ENCODE results near the gene LCN12.
A peak's percentile ranks its signal among the peaks of the same experiment; 100 is the strongest.

Gene LCN12

GRCh38 chr9:136945333-136946227 is 6.5 kb upstream of the LCN12 start:
- DNase-seq = no peak

- DNase-seq = no peak
These were observed 5.6 kb upstream of the LCN12 start for GRCh38 chr9:136946228-136947027.

- no peak for DNase-seq
These were observed 4.8 kb upstream of the LCN12 start for GRCh38 chr9:136947028-136947891.

- DNase-seq = no peak
These were observed 4.0 kb upstream of the LCN12 start for GRCh38 chr9:136947955-136948510.

- no peak for DNase-seq
These were observed 2.7 kb upstream of the LCN12 start for GRCh38 chr9:136949239-136949816.

GRCh38 chr9:136949817-136950655 is 2.0 kb upstream of the LCN12 start:
- peak; percentile 94 for DNase-seq

GRCh38 chr9:136950656-136951276 is 1.3 kb upstream of the LCN12 start:
- DNase-seq = no peak

GRCh38 chr9:136952321-136952850 is 313 bp downstream of the LCN12 start:
- DNase-seq = no peak

- DNase-seq = no peak
These were observed 1.1 kb downstream of the LCN12 start for GRCh38 chr9:136952876-136953770.

GRCh38 chr9:136953771-136954269 is 1.7 kb downstream of the LCN12 start:
- DNase-seq = no peak

- no peak for DNase-seq
These were observed 2.4 kb downstream of the LCN12 start for GRCh38 chr9:136954270-136955083.

GRCh38 chr9:136955202-136955942 is 3.3 kb downstream of the LCN12 start:
- DNase-seq = no peak

- no peak for DNase-seq
These were observed 3.9 kb downstream of the LCN12 start for GRCh38 chr9:136955943-136956335.

- no peak for DNase-seq
These were observed 4.5 kb downstream of the LCN12 start for GRCh38 chr9:136956604-136957003.

GRCh38 chr9:136957461-136957860 is 5.4 kb downstream of the LCN12 start:
- no peak for DNase-seq

GRCh38 chr9:136957901-136958300 is 5.8 kb downstream of the LCN12 start:
- DNase-seq = no peak

GRCh38 chr9:136958473-136958872 is 6.4 kb downstream of the LCN12 start:
- no peak for DNase-seq

All from NCI-H1436 (cell line).